Measurements from ENCODE around the gene LGALS12. TPM values are rescaled to one million over a fixed set of nuclear protein-coding genes. Genes with fewer than 3 reads are reported as not detected.

The LGALS12 gene
- total RNA-seq, 1 donor from 2014 or later, result not detected

- H3K27ac Mint-ChIP-seq (ENCODE audit: unreplicated experiment), result no peak overlapping the region
- no peak overlapping the region for H3K9ac ChIP-seq (ENCODE audit: low read length)
- H3K9me3 ChIP-seq (ENCODE audit: insufficient read depth, low read depth, low read length), result peaks cover 3% of the 10 kb centered on the region
- TF ChIP-seq, protein P1, sequence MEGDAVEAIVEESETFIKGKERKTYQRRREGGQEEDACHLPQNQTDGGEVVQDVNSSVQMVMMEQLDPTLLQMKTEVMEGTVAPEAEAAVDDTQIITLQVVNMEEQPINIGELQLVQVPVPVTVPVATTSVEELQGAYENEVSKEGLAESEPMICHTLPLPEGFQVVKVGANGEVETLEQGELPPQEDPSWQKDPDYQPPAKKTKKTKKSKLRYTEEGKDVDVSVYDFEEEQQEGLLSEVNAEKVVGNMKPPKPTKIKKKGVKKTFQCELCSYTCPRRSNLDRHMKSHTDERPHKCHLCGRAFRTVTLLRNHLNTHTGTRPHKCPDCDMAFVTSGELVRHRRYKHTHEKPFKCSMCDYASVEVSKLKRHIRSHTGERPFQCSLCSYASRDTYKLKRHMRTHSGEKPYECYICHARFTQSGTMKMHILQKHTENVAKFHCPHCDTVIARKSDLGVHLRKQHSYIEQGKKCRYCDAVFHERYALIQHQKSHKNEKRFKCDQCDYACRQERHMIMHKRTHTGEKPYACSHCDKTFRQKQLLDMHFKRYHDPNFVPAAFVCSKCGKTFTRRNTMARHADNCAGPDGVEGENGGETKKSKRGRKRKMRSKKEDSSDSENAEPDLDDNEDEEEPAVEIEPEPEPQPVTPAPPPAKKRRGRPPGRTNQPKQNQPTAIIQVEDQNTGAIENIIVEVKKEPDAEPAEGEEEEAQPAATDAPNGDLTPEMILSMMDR (IDR thresholded peaks at IDR 0.05; ENCODE audit: insufficient read depth, low read depth, low read length), result no peak
- no peak overlapping the region for H3K4me2 ChIP-seq (ENCODE audit: low read length)
- no peaks in the 10 kb centered on the region for H3K36me3 ChIP-seq (ENCODE audit: insufficient read depth, low read length)
- no peak overlapping the region for H2AFZ ChIP-seq (ENCODE audit: low read depth, low read length)
- H3K27me3 Mint-ChIP-seq (ENCODE audit: low read depth, unreplicated experiment), result no peaks in the 10 kb centered on the region
- H3K27ac ChIP-seq (ENCODE audit: low read depth, low read length), result no peak overlapping the region
- peaks cover 16% of the 10 kb centered on the region for H3K4me1 Mint-ChIP-seq (ENCODE audit: low read depth, unreplicated experiment)
- peaks cover 23% of the 10 kb centered on the region for H3K27me3 ChIP-seq (ENCODE audit: insufficient read depth, low read length)
- DNase-seq (ENCODE audit: low read depth), result no peak
- H3K4me1 ChIP-seq (ENCODE audit: insufficient read depth, low read length), result peaks cover 9% of the 10 kb centered on the region
- H4K20me1 ChIP-seq (ENCODE audit: insufficient read depth, low read length), result no peaks in the 10 kb centered on the region
- no peak for FAIRE-seq
- H3K9me3 Mint-ChIP-seq (ENCODE audit: unreplicated experiment), result peaks cover 12% of the 10 kb centered on the region
- no peak overlapping the region for H3K4me3 Mint-ChIP-seq (ENCODE audit: unreplicated experiment)
- no peaks in the 10 kb centered on the region for H3K79me2 ChIP-seq (ENCODE audit: insufficient read depth, low read length)
- no peak overlapping the region for H3K4me3 ChIP-seq (ENCODE audit: insufficient read depth, low read depth, low read length)
- H3K36me3 Mint-ChIP-seq (ENCODE audit: low read depth, unreplicated experiment), result no peaks in the 10 kb centered on the region
These were observed 20.1 kb upstream of the LGALS12 start for GRCh38 chr11:63485777-63486176.

- no peaks in the 10 kb centered on the region for H3K79me2 ChIP-seq (ENCODE audit: insufficient read depth, low read length)
- peaks cover 17% of the 10 kb centered on the region for H3K4me1 ChIP-seq (ENCODE audit: insufficient read depth, low read length)
- no peaks in the 10 kb centered on the region for H3K36me3 Mint-ChIP-seq (ENCODE audit: low read depth, unreplicated experiment)
- DNase-seq (ENCODE audit: low read depth) (no peak), FAIRE-seq (no peak)
- H3K27me3 ChIP-seq (ENCODE audit: insufficient read depth, low read length), result peaks cover 36% of the 10 kb centered on the region
- no peak overlapping the region for H2AFZ ChIP-seq (ENCODE audit: low read depth, low read length)
- peaks cover 2% of the 10 kb centered on the region for H3K27me3 Mint-ChIP-seq (ENCODE audit: low read depth, unreplicated experiment)
- H3K4me3 Mint-ChIP-seq (ENCODE audit: unreplicated experiment), result no peak overlapping the region
- H3K27ac ChIP-seq (ENCODE audit: low read depth, low read length), result no peak overlapping the region
- H3K4me2 ChIP-seq (ENCODE audit: low read length), result no peak overlapping the region
- no peak overlapping the region for H3K27ac Mint-ChIP-seq (ENCODE audit: unreplicated experiment)
- H3K9me3 ChIP-seq (ENCODE audit: insufficient read depth, low read depth, low read length), result peaks cover 7% of the 10 kb centered on the region
- TF ChIP-seq, protein P1 (IDR thresholded peaks at IDR 0.05; ENCODE audit: insufficient read depth, low read depth, low read length), result no peak
- TF ChIP-seq EZH2 (IDR thresholded peaks at IDR 0.05; ENCODE audit: insufficient read depth, low read length), result no peak
- H3K9me3 Mint-ChIP-seq (ENCODE audit: unreplicated experiment), result peaks cover 10% of the 10 kb centered on the region
- H3K9ac ChIP-seq (ENCODE audit: low read length), result no peak overlapping the region
- no peaks in the 10 kb centered on the region for H3K36me3 ChIP-seq (ENCODE audit: insufficient read depth, low read length)
- no peaks in the 10 kb centered on the region for H4K20me1 ChIP-seq (ENCODE audit: insufficient read depth, low read length)
- H3K4me3 ChIP-seq (ENCODE audit: insufficient read depth, low read depth, low read length), result no peak overlapping the region
- H3K4me1 Mint-ChIP-seq (ENCODE audit: low read depth, unreplicated experiment), result peaks cover 24% of the 10 kb centered on the region
These were observed 17.1 kb upstream of the LGALS12 start for GRCh38 chr11:63488789-63489188.

GRCh38 chr11:63489879-63490278 is 16.0 kb upstream of the LGALS12 start:
- H3K27me3 Mint-ChIP-seq (ENCODE audit: low read depth, unreplicated experiment), result peaks cover 2% of the 10 kb centered on the region
- no peak overlapping the region for H3K27ac Mint-ChIP-seq (ENCODE audit: unreplicated experiment)
- Histone ChIP-seq H3K9ac (ENCODE audit: low read length) (no peak overlapping the region), H3K79me2 (ENCODE audit: insufficient read depth, low read length) (no peaks in the 10 kb centered on the region), H3K36me3 (ENCODE audit: insufficient read depth, low read length) (no peaks in the 10 kb centered on the region), H3K27me3 (ENCODE audit: insufficient read depth, low read length) (peaks cover 36% of the 10 kb centered on the region), H3K27ac (ENCODE audit: low read depth, low read length) (peak overlapping the region; percentile 2), H3K4me3 (ENCODE audit: insufficient read depth, low read depth, low read length) (no peak overlapping the region), H4K20me1 (ENCODE audit: insufficient read depth, low read length) (no peaks in the 10 kb centered on the region), H2AFZ (ENCODE audit: low read depth, low read length) (no peak overlapping the region), H3K9me3 (ENCODE audit: insufficient read depth, low read depth, low read length) (peaks cover 7% of the 10 kb centered on the region), H3K4me1 (ENCODE audit: insufficient read depth, low read length) (peaks cover 17% of the 10 kb centered on the region), H3K4me2 (ENCODE audit: low read length) (peak overlapping the region; percentile 86)
- DNase-seq (ENCODE audit: low read depth), result peak; percentile 86
- H3K4me3 Mint-ChIP-seq (ENCODE audit: unreplicated experiment), result peak overlapping the region; percentile 61
- no peak for FAIRE-seq
- TF ChIP-seq, protein P1 (IDR thresholded peaks at IDR 0.05; ENCODE audit: insufficient read depth, low read depth, low read length), result no peak
- TF ChIP-seq EZH2 (IDR thresholded peaks at IDR 0.05; ENCODE audit: insufficient read depth, low read length), result no peak
- H3K36me3 Mint-ChIP-seq (ENCODE audit: low read depth, unreplicated experiment), result no peaks in the 10 kb centered on the region
- peaks cover 7% of the 10 kb centered on the region for H3K9me3 Mint-ChIP-seq (ENCODE audit: unreplicated experiment)
- H3K4me1 Mint-ChIP-seq (ENCODE audit: low read depth, unreplicated experiment), result peaks cover 24% of the 10 kb centered on the region

All from astrocyte (in vitro differentiated cells and primary cell).